AG20443 (cell line): ENCODE data around the gene AMACR.
"Not testable (repeated sequence)": the region's sequence is repeated elsewhere in the genome, so short reads cannot be mapped to it uniquely, and the experiment has no call there.

Experiments used
- DNase-seq: peaks from one replicate; pipeline ENCODE4 v3.0.0; 2012; ENCODE audit warnings: low spot score, mixed read lengths

The AMACR gene

GRCh38 chr5:33968211-33969005, 39.4 kb downstream of the AMACR start:
- no peak for DNase-seq

- no peak for DNase-seq
These were observed 41.0 kb downstream of the AMACR start for GRCh38 chr5:33966805-33967204.

DNA sequence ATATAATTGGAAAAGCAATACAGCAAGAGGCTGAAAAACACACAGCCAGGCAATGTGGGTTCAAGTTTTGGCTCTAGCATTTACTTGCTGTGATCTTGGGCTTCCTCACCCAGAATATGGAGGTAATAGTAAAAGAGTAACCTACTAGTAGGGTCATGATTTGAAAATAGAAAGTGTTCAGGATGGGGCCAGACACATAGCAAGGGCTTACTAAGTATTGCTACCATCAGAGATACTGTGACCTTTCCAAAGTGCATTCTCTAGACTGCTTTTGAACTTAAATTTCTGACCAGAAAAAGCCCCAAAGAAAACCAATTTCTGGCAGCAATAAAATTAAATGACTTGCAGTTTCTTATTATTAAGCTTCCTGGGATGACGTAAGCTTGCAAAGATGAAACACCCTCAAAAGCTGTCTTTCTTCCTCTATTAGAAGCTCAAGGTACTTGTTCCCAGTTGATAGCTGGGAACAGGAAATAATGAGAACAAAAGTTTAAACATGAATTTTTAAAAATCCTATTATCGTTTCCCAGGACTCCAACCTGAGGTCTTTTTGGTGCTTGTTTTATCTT, 43.6 kb downstream of the AMACR start:
- no peak for DNase-seq

DNA sequence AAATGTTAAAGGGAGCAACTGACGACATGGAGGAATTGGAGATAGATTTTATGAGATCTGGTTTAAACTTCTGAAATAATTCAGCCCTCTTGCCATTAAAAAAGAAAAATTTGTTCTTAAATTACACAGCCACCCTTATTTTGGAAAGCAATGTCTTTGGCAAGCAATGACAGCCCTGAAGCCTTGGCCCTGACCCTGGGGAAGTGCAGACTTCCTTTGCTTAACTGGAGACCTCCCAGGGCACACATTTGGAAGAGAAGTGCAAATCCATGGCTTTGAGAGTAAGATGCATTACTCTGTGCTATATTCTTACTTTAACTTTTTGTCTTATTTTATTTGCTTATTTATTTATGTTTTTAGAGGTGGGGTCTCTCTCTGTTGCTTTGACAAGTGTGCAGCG, 49.7 kb downstream of the AMACR start:
- no peak for DNase-seq

DNA sequence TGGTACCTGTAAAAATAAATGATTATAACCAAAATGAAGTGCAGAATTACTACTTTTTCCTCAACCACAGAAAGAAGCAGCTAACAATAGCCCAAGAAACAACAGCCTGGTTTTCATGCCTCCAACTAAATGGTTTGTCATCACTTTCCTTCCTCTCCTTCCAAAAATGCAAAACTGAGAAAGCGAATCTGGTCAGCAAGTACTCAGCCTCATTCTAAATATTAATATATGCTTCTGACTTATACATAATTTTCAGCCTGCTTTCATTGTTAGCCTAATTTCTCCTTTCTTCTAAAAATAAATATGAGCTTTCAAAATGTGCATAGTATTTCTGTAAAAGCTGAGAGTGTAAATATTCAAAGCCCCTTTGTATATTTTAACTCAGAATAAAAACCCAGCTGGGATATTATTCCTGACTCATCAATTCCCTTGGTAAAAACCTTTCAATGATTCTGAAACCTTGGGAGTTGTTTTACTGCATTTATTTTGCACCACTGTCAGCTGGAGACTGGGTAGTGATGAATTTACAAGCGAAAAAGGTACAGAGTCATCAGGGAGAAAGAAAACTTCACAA, 50.2 kb downstream of the AMACR start:
- DNase-seq, result no peak

GRCh38 chr5:33952175-33952574, 55.7 kb downstream of the AMACR start:
- DNase-seq, result not testable (repeated sequence)

- DNase-seq, result no peak
These were observed 63.2 kb downstream of the AMACR start for GRCh38 chr5:33944543-33945132.

- DNase-seq, result no peak
These were observed 66.8 kb downstream of the AMACR start for GRCh38 chr5:33941090-33941489.

- peak; percentile 39 for DNase-seq
These were observed 68.1 kb downstream of the AMACR start for GRCh38 chr5:33939556-33940262.

- DNase-seq, result no peak
These were observed 69.0 kb downstream of the AMACR start for GRCh38 chr5:33938881-33939280.

DNA sequence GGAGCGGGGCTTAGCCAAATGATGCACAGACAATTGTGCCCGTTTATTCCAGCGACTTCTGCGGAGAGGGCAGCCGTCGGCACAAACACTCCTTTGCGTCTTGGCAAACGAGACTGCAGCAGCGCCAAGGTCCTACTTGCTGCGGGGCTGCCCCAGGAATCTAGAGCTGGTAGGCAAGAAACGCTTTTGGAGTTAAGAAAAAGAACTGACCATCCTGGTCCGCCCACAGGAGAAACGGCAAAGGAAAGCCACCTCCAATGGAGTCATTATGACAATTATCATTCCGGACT, 69.4 kb downstream of the AMACR start:
- no peak for DNase-seq

- DNase-seq, result no peak
These were observed 69.9 kb downstream of the AMACR start for GRCh38 chr5:33937707-33938506.

DNA sequence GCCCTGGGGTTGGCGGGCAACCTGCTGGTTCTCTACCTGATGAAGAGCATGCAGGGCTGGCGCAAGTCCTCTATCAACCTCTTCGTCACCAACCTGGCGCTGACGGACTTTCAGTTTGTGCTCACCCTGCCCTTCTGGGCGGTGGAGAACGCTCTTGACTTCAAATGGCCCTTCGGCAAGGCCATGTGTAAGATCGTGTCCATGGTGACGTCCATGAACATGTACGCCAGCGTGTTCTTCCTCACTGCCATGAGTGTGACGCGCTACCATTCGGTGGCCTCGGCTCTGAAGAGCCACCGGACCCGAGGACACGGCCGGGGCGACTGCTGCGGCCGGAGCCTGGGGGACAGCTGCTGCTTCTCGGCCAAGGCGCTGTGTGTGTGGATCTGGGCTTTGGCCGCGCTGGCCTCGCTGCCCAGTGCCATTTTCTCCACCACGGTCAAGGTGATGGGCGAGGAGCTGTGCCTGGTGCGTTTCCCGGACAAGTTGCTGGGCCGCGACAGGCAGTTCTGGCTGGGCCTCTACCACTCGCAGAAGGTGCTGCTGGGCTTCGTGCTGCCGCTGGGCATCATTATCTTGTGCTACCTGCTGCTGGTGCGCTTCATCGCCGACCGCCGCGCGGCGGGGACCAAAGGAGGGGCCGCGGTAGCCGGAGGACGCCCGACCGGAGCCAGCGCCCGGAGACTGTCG, 70.7 kb downstream of the AMACR start:
- DNase-seq, result no peak

- DNase-seq, result peak; percentile 37
These were observed 71.4 kb downstream of the AMACR start, which contains the start of gene RXFP3 for GRCh38 chr5:33936381-33937016. RXFP3 (plus strand) TSS chr5:33936386; CDS start chr5:33936741, 355 bp downstream.
